DOHH2 (cell line): ENCODE results near the gene ZNF408.

Experiments
- CTCF ChIP-seq: fragments of 200-600 bp; sonication (generic); IDR thresholded peaks from one replicate; pipeline ENCODE4 v1.5.1; 2014; ENCODE audit warnings: antibody characterized with exemption, mild to moderate bottlenecking, low read depth, low read length; ENCODE audit not compliant: poor library complexity, severe bottlenecking
- EZH2phosphoT487 ChIP-seq: fragments of 200-600 bp; sonication (generic); IDR thresholded peaks from 2 replicates; pipeline ENCODE4 v1.6.1; 2017; ENCODE audit warnings: borderline replicate concordance, mild to moderate bottlenecking, antibody characterized with exemption, low read length, moderate library complexity, mixed read lengths

GRCh38 chr11:46726206-46726862 is 25.5 kb downstream of the ZNF408 start:
- no peak for TF ChIP-seq CTCF
- no peak for TF ChIP-seq EZH2phosphoT487
